GM13977 (cell line): ENCODE data around the gene MYOM1.
A peak's percentile ranks its signal among the peaks of the same experiment; 100 is the strongest.

Source experiments
- DNase-seq: peaks from one replicate; pipeline ENCODE4 v3.0.0; 2012; ENCODE audit warnings: low spot score
- in situ Hi-C: fragments of 300-500 bp; cut with MboI; formaldehyde crosslinking; loops from one replicate; pipeline ENCODE4 v1.12.0; 2022; ENCODE audit warnings: low sequenced_read_pairs, low pct_unique_long_range_greater_than_20kb, mixed read lengths, inconsistent platforms; ENCODE audit not compliant: unreplicated experiment
- TF ChIP-seq, protein P1 (sequence below): IDR thresholded peaks from 2 replicates; pipeline ENCODE4 v1.5.1; 2012; ENCODE audit warnings: mild to moderate bottlenecking, control low read depth; ENCODE audit not compliant: insufficient read depth; ENCODE audit errors: extremely low read depth, missing control alignments

Gene MYOM1

DNA sequence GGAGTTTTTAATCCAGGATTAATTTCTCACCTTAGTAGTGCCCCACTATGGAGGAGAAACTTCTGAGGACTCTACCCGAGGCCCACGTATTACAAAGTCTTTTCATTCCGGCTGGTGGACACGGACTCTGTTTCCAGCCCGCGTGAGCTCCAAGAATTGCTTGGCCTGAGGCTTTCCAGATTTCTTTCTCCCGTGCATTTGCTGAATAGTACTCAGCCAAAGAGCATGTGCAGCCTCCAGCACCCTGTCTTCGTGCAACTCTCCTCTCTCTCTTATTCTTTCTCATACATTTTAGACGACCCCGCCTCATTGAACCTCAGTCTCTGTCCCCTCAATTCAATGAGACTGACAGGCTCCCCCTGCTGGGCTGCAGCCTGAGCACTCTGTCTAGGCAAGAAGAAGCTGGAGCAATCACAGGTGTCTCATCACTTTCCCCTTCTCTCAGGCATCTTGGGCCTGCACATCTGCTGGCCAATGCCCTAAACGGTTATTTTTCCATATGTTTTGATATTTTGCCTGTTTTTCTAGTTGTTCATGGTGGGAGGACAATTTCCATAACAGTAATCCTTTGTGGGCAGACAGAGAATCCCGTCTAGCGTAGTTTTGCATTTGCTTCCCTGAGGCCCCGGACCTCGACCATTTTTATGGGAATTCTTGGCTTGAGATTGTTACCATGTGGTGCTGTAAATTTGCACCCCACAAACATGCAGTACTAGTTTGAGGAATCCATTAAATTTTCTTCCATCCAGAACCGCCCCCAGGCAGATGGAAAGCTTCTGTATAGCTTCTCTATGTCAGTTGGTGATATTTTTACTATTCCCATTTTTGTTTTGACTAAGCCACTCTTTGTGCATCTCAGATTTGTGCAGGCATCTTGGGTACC, 156.7 kb downstream of the MYOM1 start:
- DNase-seq: peak; percentile 54
- TF ChIP-seq, protein P1, sequence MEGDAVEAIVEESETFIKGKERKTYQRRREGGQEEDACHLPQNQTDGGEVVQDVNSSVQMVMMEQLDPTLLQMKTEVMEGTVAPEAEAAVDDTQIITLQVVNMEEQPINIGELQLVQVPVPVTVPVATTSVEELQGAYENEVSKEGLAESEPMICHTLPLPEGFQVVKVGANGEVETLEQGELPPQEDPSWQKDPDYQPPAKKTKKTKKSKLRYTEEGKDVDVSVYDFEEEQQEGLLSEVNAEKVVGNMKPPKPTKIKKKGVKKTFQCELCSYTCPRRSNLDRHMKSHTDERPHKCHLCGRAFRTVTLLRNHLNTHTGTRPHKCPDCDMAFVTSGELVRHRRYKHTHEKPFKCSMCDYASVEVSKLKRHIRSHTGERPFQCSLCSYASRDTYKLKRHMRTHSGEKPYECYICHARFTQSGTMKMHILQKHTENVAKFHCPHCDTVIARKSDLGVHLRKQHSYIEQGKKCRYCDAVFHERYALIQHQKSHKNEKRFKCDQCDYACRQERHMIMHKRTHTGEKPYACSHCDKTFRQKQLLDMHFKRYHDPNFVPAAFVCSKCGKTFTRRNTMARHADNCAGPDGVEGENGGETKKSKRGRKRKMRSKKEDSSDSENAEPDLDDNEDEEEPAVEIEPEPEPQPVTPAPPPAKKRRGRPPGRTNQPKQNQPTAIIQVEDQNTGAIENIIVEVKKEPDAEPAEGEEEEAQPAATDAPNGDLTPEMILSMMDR: peak; percentile 89
- in situ Hi-C loops: no loop called here

DNA sequence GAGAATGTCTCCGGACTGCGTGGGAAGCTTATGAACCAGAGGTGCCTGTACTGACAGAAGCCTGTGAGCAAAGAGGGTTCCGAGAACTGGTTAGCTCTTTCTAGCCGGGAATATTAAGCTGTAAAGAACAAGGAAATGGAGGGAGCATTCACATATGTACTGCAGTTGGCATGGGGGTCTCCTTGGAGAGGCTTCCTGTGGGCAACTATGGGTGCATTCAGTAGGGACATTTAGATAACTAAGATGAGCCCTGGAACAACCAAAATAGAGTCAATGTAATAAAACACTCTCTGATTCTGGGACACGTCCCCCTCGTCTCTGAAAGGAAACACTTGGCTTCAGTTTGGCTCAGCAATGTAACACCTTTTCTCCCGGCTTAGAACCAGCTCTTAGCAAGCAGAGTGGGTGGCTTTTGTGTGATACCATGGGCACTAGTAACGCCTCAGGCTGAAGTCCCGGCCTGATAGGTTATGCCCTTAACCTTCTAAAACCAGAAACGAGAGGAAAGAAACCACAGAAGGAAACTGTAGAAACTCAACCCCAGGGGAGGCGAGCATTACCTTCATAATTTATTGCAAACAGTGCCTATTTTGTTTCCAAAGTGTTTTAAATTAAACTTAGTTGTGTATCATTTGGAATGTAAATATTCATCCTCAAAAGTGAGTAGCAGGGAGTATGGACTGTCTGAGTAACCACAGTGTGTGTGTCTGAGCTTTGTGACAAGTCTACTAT, 158.0 kb downstream of the MYOM1 start:
- TF ChIP-seq, protein P1: no peak
- in situ Hi-C loops: no loop called here
- no peak for DNase-seq

DNA sequence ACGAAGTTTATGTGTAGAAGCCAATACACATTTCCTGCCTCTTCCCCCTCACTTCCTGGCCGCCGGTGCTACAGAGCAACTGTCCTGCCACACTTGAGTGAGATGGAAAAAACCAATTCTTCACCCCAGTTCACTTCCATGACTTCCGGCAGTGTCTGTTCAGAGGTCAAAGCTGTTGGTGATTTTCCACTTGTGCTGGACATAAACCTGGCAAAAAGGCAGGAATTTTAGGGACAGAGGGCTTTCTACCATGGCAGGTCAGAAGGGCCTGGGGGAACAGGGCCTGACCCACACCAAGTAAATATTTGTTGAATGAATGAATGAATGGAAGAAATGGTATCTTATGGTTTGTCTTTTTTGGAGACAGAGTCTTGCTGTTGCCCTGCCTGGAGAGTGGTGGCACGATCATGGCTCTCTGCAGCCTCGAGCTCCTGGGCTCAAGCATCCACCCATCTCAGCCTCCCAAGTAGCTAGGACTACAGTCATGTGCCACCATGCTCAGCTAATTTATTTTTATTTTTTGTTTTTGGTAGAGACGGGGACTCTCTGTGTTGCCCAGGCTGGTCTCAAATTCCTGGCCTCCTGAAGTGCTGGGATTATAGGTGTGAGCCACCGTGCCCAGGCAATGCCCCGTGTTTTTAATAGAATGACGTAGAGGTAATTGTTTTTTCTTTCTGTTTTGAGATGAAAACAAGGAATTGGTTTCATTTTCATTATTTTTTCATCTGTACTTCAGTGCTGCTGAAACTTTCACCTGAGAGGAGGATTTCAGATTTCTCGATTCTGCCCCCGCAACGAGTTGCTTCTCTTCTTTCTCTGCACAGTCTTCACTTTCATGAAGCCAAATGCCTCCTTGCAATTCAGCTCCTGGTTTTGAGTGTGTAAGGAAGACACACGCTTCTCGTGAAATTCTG, 158.8 kb downstream of the MYOM1 start:
- in situ Hi-C loops: no loop called here
- DNase-seq: peak; percentile 45
- TF ChIP-seq, protein P1: no peak

DNA sequence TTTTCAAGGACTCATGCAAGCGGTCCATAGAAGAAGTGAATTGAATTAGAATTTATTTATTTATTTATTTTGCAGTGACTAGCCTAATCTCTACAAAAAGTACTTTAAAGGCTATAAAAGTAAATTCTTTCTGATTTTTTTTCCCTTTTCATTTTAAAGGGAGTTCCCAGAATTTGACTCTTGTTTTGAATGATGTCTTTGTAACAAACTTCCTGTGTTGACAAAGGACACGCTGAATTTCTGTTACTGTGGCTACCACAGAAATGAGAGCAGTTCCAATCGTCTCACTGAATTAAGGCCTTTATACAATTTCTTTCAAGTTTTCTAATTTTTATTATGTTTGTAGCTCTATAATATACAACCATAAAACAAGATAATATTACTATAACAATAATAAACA, 160.5 kb downstream of the MYOM1 start:
- DNase-seq: no peak
- in situ Hi-C loops: no loop called here
- TF ChIP-seq, protein P1: no peak

DNA sequence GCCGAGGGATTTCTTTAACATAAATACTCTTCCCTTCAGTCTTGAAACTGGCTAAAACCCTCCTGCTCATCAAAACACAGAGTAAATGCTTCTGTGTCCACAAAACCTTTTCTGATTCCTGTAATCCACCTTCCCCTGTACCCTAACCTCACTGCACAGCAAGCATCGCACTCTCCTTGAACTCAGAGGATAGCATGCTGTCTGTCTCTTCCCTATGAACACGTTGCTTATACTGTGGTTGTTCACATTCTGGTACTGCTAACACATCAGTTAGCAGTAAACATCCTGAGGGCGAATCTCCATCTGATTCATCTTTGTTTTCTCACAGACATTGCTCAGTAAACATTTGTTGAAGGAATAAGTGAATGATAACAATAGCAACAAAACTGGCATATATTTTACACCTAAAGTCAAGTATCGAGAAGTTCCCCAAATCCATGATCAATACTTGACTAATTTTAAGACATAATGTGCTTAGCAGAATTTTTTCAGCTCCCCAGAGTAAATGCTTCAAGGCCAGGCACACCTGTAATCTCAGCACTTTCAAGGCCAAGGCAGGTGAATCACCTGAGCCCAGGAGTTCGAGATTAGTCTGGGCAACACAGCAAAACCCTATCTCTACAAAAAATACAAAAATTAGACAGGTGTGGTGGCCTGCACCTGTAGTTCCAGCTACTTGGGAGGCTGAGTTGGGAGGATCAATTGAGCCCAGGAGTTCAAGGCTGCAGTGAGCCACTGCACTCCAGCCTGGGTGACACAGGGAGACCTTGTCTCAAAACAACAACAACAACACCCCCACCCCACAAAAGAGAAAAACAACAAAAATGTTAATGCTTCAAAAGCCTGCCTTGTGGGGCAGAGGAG, 161.2 kb downstream of the MYOM1 start:
- TF ChIP-seq, protein P1: no peak
- DNase-seq: no peak
- in situ Hi-C loops: no loop called here

DNA sequence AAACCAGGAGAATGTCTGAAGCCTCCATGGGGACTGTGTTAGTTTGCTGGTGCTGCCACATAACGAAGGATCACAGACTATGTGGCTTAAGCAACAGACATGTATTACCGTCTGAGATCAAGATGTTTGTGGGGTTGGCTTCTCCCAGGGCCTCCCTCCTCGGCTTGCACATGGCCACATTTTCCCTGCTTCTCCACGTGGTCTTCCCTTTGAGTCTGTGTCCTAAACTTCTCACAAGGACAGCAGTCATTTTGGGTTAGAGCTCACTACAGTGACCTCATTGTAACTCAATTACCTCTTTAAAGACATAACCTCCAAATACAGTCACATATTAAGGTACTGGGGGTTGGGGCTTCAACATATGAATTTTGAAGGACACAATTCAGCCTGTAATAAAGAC, 162.2 kb downstream of the MYOM1 start:
- DNase-seq: no peak
- in situ Hi-C loops: no loop called here
- TF ChIP-seq, protein P1: no peak
